HEK293 (cell line): ENCODE data around the gene ZNF764.

Source experiments
- CTCF ChIA-PET: fragments of 350-600 bp; formaldehyde crosslinking; extraction: SDS; loops from one replicate; lab custom pipeline; 2021; ENCODE audit warnings: antibody characterized with exemption; lab: Yijun Ruan, JAX
- POLR2A ChIA-PET: fragments of 300-600 bp; formaldehyde crosslinking; extraction: SDS; loops from one replicate; lab custom pipeline; 2020; ENCODE audit warnings: antibody characterized with exemption, inconsistent platforms; lab: Yijun Ruan, JAX
- H3K27ac ChIP-seq: fragments of 200-500 bp; sonication (Bioruptor generic); 2 replicates; pipeline ENCODE4 v1.5.1; 2014; ENCODE audit warnings: low read depth, low read length, control low read depth, inconsistent platforms; ENCODE audit errors: extremely low read depth
- H3K36me3 ChIP-seq, 2 experiments: fragments of 200-500 bp in 1 of 2; sonication (Bioruptor generic) in 1 of 2; 1 replicate in 1 of 2; 2 replicates in 1 of 2; pipeline ENCODE4 v1.5.1; 2014 to 2017; ENCODE audit warnings: inconsistent platforms in 2 of 2, low read length in 2 of 2; ENCODE audit not compliant: control insufficient read depth in 2 of 2, insufficient read depth in 1 of 2
- H3K4me1 ChIP-seq: fragments of 200-500 bp; sonication (Bioruptor generic); 2 replicates; pipeline ENCODE4 v1.5.1; 2014; ENCODE audit warnings: mild to moderate bottlenecking, low read length, inconsistent platforms; ENCODE audit not compliant: control insufficient read depth, insufficient read depth
- H3K4me3 ChIP-seq: 2 replicates; pipeline ENCODE4 v1.5.1; 2011; ENCODE audit warnings: low read depth, mild to moderate bottlenecking, control low read depth, low read length, moderate library complexity
- H3K9me3 ChIP-seq: fragments of 200-500 bp; sonication (Bioruptor generic); 2 replicates; pipeline ENCODE4 v1.5.1; 2014; ENCODE audit warnings: low read depth, low read length, inconsistent platforms; ENCODE audit not compliant: control insufficient read depth, insufficient read depth
- GLI4 ChIP-seq: fragments of 450-650 bp; formaldehyde crosslinking; IDR thresholded peaks from 2 replicates; pipeline ENCODE4 v1.5.1; 2016; ENCODE audit warnings: missing biosample characterization, missing genetic modification characterization
- GLIS1 ChIP-seq: fragments of 450-650 bp; formaldehyde crosslinking; IDR thresholded peaks from 2 replicates; pipeline ENCODE4 v1.5.1; 2016; ENCODE audit warnings: missing biosample characterization, missing genetic modification characterization
- KLF1 ChIP-seq: fragments of 450-650 bp; formaldehyde crosslinking; IDR thresholded peaks from 2 replicates; pipeline ENCODE4 v1.5.1; 2016; ENCODE audit warnings: missing biosample characterization, missing genetic modification characterization
- KLF10 ChIP-seq: fragments of 450-650 bp; IDR thresholded peaks from 2 replicates; pipeline ENCODE4 v1.5.1; 2018; ENCODE audit warnings: missing biosample characterization, mild to moderate bottlenecking, missing genetic modification characterization
- KLF8 ChIP-seq: fragments of 450-650 bp; formaldehyde crosslinking; IDR thresholded peaks from 2 replicates; pipeline ENCODE4 v1.5.1; 2016; ENCODE audit warnings: missing biosample characterization, missing genetic modification characterization
- OVOL3 ChIP-seq: fragments of 450-650 bp; formaldehyde crosslinking; IDR thresholded peaks from 2 replicates; pipeline ENCODE4 v1.5.1; 2016; ENCODE audit warnings: missing biosample characterization, missing genetic modification characterization
- PRDM1 ChIP-seq: fragments of 450-650 bp; formaldehyde crosslinking; IDR thresholded peaks from 2 replicates; pipeline ENCODE4; 2016; ENCODE audit warnings: missing biosample characterization, missing genetic modification characterization
- REPIN1 ChIP-seq: fragments of 450-650 bp; formaldehyde crosslinking; IDR thresholded peaks from 2 replicates; pipeline ENCODE4 v1.5.1; 2017; ENCODE audit warnings: missing biosample characterization, missing genetic modification characterization, low read depth
- SALL2 ChIP-seq: fragments of 450-650 bp; formaldehyde crosslinking; IDR thresholded peaks from 2 replicates; pipeline ENCODE4 v1.5.0; 2017; ENCODE audit warnings: missing biosample characterization, mild to moderate bottlenecking, missing genetic modification characterization, borderline replicate concordance
- SCRT1 ChIP-seq: fragments of 450-650 bp; formaldehyde crosslinking; IDR thresholded peaks from 2 replicates; pipeline ENCODE4 v1.5.1; 2016; ENCODE audit warnings: missing biosample characterization, missing genetic modification characterization, borderline replicate concordance
- SP2 ChIP-seq: fragments of 450-650 bp; formaldehyde crosslinking; IDR thresholded peaks from 2 replicates; pipeline ENCODE4 v1.5.1; 2016; ENCODE audit warnings: missing biosample characterization, missing genetic modification characterization
- SP3 ChIP-seq: fragments of 450-650 bp; formaldehyde crosslinking; IDR thresholded peaks from 2 replicates; pipeline ENCODE4 v1.5.1; 2016; ENCODE audit warnings: missing biosample characterization, missing genetic modification characterization
- YY2 ChIP-seq: fragments of 450-650 bp; formaldehyde crosslinking; IDR thresholded peaks from 2 replicates; pipeline ENCODE4 v1.5.1; 2016; ENCODE audit warnings: missing biosample characterization, missing genetic modification characterization
- ZBTB17 ChIP-seq: fragments of 450-650 bp; formaldehyde crosslinking; IDR thresholded peaks from 2 replicates; pipeline ENCODE4 v1.5.1; 2016; ENCODE audit warnings: missing biosample characterization, missing genetic modification characterization
- ZFHX2 ChIP-seq: fragments of 450-650 bp; formaldehyde crosslinking; conservative IDR thresholded peaks from 2 replicates; pipeline ENCODE4 v1.5.1; 2016; ENCODE audit warnings: missing biosample characterization, missing genetic modification characterization
- ZFP3 ChIP-seq: fragments of 450-650 bp; formaldehyde crosslinking; IDR thresholded peaks from 2 replicates; pipeline ENCODE4 v1.5.1; 2016; ENCODE audit warnings: low read depth, missing biosample characterization, missing genetic modification characterization
- ZNF133 ChIP-seq: fragments of 450-650 bp; formaldehyde crosslinking; IDR thresholded peaks from 2 replicates; pipeline ENCODE4 v1.5.1; 2016; ENCODE audit warnings: missing biosample characterization, missing genetic modification characterization
- ZNF146 ChIP-seq: fragments of 450-650 bp; formaldehyde crosslinking; IDR thresholded peaks from 2 replicates; pipeline ENCODE4 v1.5.1; 2016; ENCODE audit warnings: missing biosample characterization, missing genetic modification characterization
- ZNF2 ChIP-seq: fragments of 450-650 bp; formaldehyde crosslinking; IDR thresholded peaks from 2 replicates; pipeline ENCODE4 v1.5.1; 2016; ENCODE audit warnings: missing biosample characterization, missing genetic modification characterization
- ZNF223 ChIP-seq: fragments of 450-650 bp; formaldehyde crosslinking; IDR thresholded peaks from 2 replicates; pipeline ENCODE4 v1.5.1; 2016; ENCODE audit warnings: missing biosample characterization, missing genetic modification characterization
- ZNF239 ChIP-seq: fragments of 450-650 bp; formaldehyde crosslinking; IDR thresholded peaks from 2 replicates; pipeline ENCODE4 v1.5.1; 2016; ENCODE audit warnings: missing biosample characterization, missing genetic modification characterization
- ZNF24 ChIP-seq: fragments of 450-650 bp; formaldehyde crosslinking; IDR thresholded peaks from 2 replicates; pipeline ENCODE4 v1.5.1; 2016; ENCODE audit warnings: missing biosample characterization, missing genetic modification characterization
- ZNF366 ChIP-seq: fragments of 450-650 bp; formaldehyde crosslinking; conservative IDR thresholded peaks from 2 replicates; pipeline ENCODE4 v1.5.1; 2016; ENCODE audit warnings: missing biosample characterization, missing genetic modification characterization
- ZNF404 ChIP-seq: fragments of 450-650 bp; formaldehyde crosslinking; IDR thresholded peaks from 2 replicates; pipeline ENCODE4 v1.5.1; 2017; ENCODE audit warnings: missing biosample characterization, missing genetic modification characterization
- ZNF473 ChIP-seq: fragments of 450-650 bp; formaldehyde crosslinking; IDR thresholded peaks from 2 replicates; pipeline ENCODE4 v1.5.1; 2017; ENCODE audit warnings: missing biosample characterization, missing genetic modification characterization
- ZNF514 ChIP-seq: fragments of 450-650 bp; formaldehyde crosslinking; IDR thresholded peaks from 2 replicates; pipeline ENCODE4 v1.5.1; 2016; ENCODE audit warnings: missing biosample characterization, missing genetic modification characterization
- ZNF585B ChIP-seq: fragments of 450-650 bp; formaldehyde crosslinking; IDR thresholded peaks from 2 replicates; pipeline ENCODE4 v1.5.1; 2016; ENCODE audit warnings: missing biosample characterization, missing genetic modification characterization
- ZNF610 ChIP-seq: fragments of 450-650 bp; formaldehyde crosslinking; IDR thresholded peaks from 2 replicates; pipeline ENCODE4 v1.5.1; 2016; ENCODE audit warnings: missing biosample characterization, missing genetic modification characterization, borderline replicate concordance
- ZNF621 ChIP-seq: fragments of 450-650 bp; formaldehyde crosslinking; IDR thresholded peaks from 2 replicates; pipeline ENCODE4 v1.5.1; 2017; ENCODE audit warnings: missing biosample characterization, missing genetic modification characterization
- ZNF670 ChIP-seq: fragments of 450-650 bp; formaldehyde crosslinking; IDR thresholded peaks from 2 replicates; pipeline ENCODE4 v1.5.1; 2016; ENCODE audit warnings: missing biosample characterization, missing genetic modification characterization, low read depth
- ZNF768 ChIP-seq: fragments of 450-650 bp; formaldehyde crosslinking; IDR thresholded peaks from 2 replicates; pipeline ENCODE4 v1.5.1; 2018; ENCODE audit warnings: missing biosample characterization, mild to moderate bottlenecking, missing genetic modification characterization
- ZNF837 ChIP-seq: fragments of 450-650 bp; formaldehyde crosslinking; IDR thresholded peaks from 2 replicates; pipeline ENCODE4 v1.5.1; 2016; ENCODE audit warnings: missing biosample characterization, missing genetic modification characterization
- ZNF843 ChIP-seq: fragments of 450-650 bp; formaldehyde crosslinking; IDR thresholded peaks from 2 replicates; pipeline ENCODE4 v1.5.1; 2016; ENCODE audit warnings: missing biosample characterization, missing genetic modification characterization
- TF ChIP-seq, protein P1 (sequence below): fragments of 450-650 bp; formaldehyde crosslinking; IDR thresholded peaks from 2 replicates; pipeline ENCODE4 v1.5.1; 2016; ENCODE audit warnings: missing biosample characterization, missing genetic modification characterization
- TF ChIP-seq, protein P2 (sequence below): fragments of 450-650 bp; formaldehyde crosslinking; IDR thresholded peaks from 2 replicates; pipeline ENCODE4 v1.5.1; 2016; ENCODE audit warnings: missing biosample characterization, missing genetic modification characterization
- TF ChIP-seq, protein P3 (sequence below): fragments of 450-650 bp; formaldehyde crosslinking; IDR thresholded peaks from 2 replicates; pipeline ENCODE4 v1.5.1; 2017; ENCODE audit warnings: missing biosample characterization, missing genetic modification characterization
- TF ChIP-seq, protein P4 (sequence below): fragments of 450-650 bp; IDR thresholded peaks from 2 replicates; pipeline ENCODE4 v1.5.1; 2018; ENCODE audit warnings: missing biosample characterization, missing genetic modification characterization

ZNF764 gene

DNA sequence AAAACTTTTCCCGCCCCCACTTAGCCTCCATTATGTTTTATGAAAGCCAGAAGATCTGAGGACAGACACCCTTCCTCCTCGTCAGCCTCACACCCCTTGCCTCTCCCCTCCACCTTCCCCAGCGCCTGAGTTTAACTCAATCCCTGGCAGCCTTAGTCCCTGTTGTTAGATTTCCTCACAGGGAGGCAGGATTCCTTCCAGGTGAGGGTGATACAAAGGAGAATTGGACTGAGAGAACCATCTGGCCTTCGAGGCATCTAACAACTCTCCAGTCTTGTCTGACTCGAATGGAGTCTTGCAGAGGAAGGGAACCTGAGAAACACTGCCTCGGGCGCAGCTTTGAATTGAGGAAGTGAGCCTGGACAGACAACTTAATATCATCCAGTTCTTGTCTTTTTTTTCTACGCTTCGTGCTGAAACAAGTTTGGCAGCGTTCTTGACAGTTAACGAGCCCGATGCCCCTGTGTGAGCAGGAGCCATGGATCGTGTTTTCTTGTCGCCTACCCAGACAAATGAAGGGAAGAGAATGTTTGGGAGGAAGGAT, 30.5 kb downstream of the ZNF764 start:
- POLR2A ChIA-PET = interaction anchor here (0.8 to 2.5 kb wide), 19 partner anchors 8 to 157 kb away, joined by 3 to 25 read pairs (median 4); partner anchors contain the start of genes DCTPP1, SEPHS2, TBC1D10B and ZNF48
- no peak for TF ChIP-seq ZNF843 (tag by site-specific recombination)
- no peak for TF ChIP-seq REPIN1 (tag by site-specific recombination)
- no peak for TF ChIP-seq ZFP3 (tag by site-specific recombination)
- TF ChIP-seq ZNF133 = no peak
- no peak for TF ChIP-seq ZNF837 (tag by site-specific recombination)
- no peak for TF ChIP-seq ZNF146 (tag by site-specific recombination)
- no peak for TF ChIP-seq OVOL3 (tag by site-specific recombination)
- no peak for TF ChIP-seq ZFHX2 (tag by site-specific recombination)
- no peak for TF ChIP-seq GLI4 (tag by site-specific recombination)
- TF ChIP-seq ZBTB17 (tag by site-specific recombination) = peak; percentile 84
- TF ChIP-seq, protein P1, sequence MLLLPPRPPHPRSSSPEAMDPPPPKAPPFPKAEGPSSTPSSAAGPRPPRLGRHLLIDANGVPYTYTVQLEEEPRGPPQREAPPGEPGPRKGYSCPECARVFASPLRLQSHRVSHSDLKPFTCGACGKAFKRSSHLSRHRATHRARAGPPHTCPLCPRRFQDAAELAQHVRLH (tag by site-specific recombination) = no peak
- no peak for TF ChIP-seq ZNF404
- TF ChIP-seq KLF1 = no peak
- TF ChIP-seq PRDM1 (tag by site-specific recombination) = peak; percentile 76
- no peak for TF ChIP-seq KLF8
- no peak for TF ChIP-seq ZNF610 (tag by site-specific recombination)
- TF ChIP-seq, protein P2, sequence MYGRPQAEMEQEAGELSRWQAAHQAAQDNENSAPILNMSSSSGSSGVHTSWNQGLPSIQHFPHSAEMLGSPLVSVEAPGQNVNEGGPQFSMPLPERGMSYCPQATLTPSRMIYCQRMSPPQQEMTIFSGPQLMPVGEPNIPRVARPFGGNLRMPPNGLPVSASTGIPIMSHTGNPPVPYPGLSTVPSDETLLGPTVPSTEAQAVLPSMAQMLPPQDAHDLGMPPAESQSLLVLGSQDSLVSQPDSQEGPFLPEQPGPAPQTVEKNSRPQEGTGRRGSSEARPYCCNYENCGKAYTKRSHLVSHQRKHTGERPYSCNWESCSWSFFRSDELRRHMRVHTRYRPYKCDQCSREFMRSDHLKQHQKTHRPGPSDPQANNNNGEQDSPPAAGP (tag by site-specific recombination) = no peak
- 0 out of 2 replicates have a peak, but pooled peaks have one; percentile 0 for TF ChIP-seq GLIS1
- peak; percentile 30; the same call in 1 of the 2 replicates for TF ChIP-seq ZNF24
- TF ChIP-seq, protein P3, sequence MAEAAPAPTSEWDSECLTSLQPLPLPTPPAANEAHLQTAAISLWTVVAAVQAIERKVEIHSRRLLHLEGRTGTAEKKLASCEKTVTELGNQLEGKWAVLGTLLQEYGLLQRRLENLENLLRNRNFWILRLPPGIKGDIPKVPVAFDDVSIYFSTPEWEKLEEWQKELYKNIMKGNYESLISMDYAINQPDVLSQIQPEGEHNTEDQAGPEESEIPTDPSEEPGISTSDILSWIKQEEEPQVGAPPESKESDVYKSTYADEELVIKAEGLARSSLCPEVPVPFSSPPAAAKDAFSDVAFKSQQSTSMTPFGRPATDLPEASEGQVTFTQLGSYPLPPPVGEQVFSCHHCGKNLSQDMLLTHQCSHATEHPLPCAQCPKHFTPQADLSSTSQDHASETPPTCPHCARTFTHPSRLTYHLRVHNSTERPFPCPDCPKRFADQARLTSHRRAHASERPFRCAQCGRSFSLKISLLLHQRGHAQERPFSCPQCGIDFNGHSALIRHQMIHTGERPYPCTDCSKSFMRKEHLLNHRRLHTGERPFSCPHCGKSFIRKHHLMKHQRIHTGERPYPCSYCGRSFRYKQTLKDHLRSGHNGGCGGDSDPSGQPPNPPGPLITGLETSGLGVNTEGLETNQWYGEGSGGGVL (tag by site-specific recombination) = peak; percentile 90; the same call in 1 of the 2 replicates
- no peak for TF ChIP-seq SP3 (tag by site-specific recombination)
- no peak for TF ChIP-seq ZNF514 (tag by site-specific recombination)
- 0 out of 2 replicates have a peak, but pooled peaks have one; percentile 19 for TF ChIP-seq ZNF223 (tag by site-specific recombination)
- no peak for TF ChIP-seq ZNF239 (tag by site-specific recombination)
- peak; percentile 31; the same call in 1 of the 2 replicates for TF ChIP-seq ZNF366 (tag by site-specific recombination)
- TF ChIP-seq ZNF2 (tag by site-specific recombination) = 0 out of 2 replicates have a peak, but pooled peaks have one; percentile 8
- no peak for TF ChIP-seq ZNF473
- no peak for TF ChIP-seq ZNF621
- peak; percentile 80; the same call in 1 of the 2 replicates for TF ChIP-seq YY2 (tag by site-specific recombination)
- no peak for TF ChIP-seq ZNF585B (tag by site-specific recombination)
- no peak for TF ChIP-seq KLF10 (tag by site-specific recombination)
- TF ChIP-seq SALL2 (tag by site-specific recombination) = no peak
- TF ChIP-seq, protein P4, sequence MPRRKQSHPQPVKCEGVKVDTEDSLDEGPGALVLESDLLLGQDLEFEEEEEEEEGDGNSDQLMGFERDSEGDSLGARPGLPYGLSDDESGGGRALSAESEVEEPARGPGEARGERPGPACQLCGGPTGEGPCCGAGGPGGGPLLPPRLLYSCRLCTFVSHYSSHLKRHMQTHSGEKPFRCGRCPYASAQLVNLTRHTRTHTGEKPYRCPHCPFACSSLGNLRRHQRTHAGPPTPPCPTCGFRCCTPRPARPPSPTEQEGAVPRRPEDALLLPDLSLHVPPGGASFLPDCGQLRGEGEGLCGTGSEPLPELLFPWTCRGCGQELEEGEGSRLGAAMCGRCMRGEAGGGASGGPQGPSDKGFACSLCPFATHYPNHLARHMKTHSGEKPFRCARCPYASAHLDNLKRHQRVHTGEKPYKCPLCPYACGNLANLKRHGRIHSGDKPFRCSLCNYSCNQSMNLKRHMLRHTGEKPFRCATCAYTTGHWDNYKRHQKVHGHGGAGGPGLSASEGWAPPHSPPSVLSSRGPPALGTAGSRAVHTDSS (tag by site-specific recombination) = no peak
- TF ChIP-seq ZNF670 (tag by site-specific recombination) = no peak
- TF ChIP-seq SP2 (tag by site-specific recombination) = no peak
- TF ChIP-seq ZNF768 = no peak
- TF ChIP-seq SCRT1 (tag by site-specific recombination) = no peak

More for the DNA sequence above, 30.5 kb downstream of the ZNF764 start:
- Histone ChIP-seq H3K27ac (peak overlapping the region; percentile 64), H3K9me3 (no peaks in the 10 kb centered on the region), H3K36me3 (peaks cover 6 to 38% of the 10 kb centered on the region in 2 experiments; a peak in 2 of 3 replicates), H3K4me3 (peak overlapping the region; percentile 13; the same call in 1 of the 2 replicates), H3K4me1 (peaks cover 9% of the 10 kb centered on the region)
- CTCF ChIA-PET = interaction anchor here (0.7 to 1.0 kb wide), 3 partner anchors 88 to 436 kb away, joined by 3 read pairs; partner anchors contain the start of gene TBX6
